GM12878 (cell line): ENCODE results near the gene AGBL2. TPM values are rescaled to one million over a fixed set of nuclear protein-coding genes. Genes with fewer than 3 reads are reported as not detected.

Experiments
- ATF2 ChIP-seq: IDR thresholded peaks from 2 replicates; pipeline ENCODE4 v1.6.1; 2012; ENCODE audit warnings: low read length, inconsistent platforms
- CBFB ChIP-seq: IDR thresholded peaks from 2 replicates; pipeline ENCODE4 v1.6.1; 2016; ENCODE audit warnings: antibody characterized with exemption, low read depth
- CHD1 ChIP-seq: IDR thresholded peaks from 2 replicates; pipeline ENCODE4 v1.6.1; 2012; ENCODE audit warnings: low read depth, low read length, improper control_type of control experiment
- CUX1 ChIP-seq: IDR thresholded peaks from 2 replicates; pipeline ENCODE4 v1.6.1; 2012; ENCODE audit warnings: improper control_type of control experiment, low read depth, low read length; ENCODE audit not compliant: insufficient replicate concordance
- E2F4 ChIP-seq: IDR thresholded peaks from 2 replicates; pipeline ENCODE4 v1.6.1; 2012; ENCODE audit warnings: low read depth, low read length, improper control_type of control experiment
- ETV6 ChIP-seq, 2 experiments: fragments of 450-650 bp in 1 of 2; IDR thresholded peaks in 1 of 2; conservative IDR thresholded peaks in 1 of 2; 2 replicates each; pipeline ENCODE4 v1.6.1; 2014; ENCODE audit warnings: antibody characterized with exemption in 1 of 2, borderline replicate concordance in 1 of 2, low read depth in 1 of 2, mild to moderate bottlenecking in 1 of 2, moderate library complexity in 1 of 2
- HDGF ChIP-seq: fragments of 450-650 bp; IDR thresholded peaks from 2 replicates; pipeline ENCODE4 v1.6.1; 2016; ENCODE audit warnings: antibody characterized with exemption
- JUNB ChIP-seq: IDR thresholded peaks from 2 replicates; pipeline ENCODE4 v1.6.1; 2016; ENCODE audit warnings: antibody characterized with exemption, mild to moderate bottlenecking
- NFXL1 ChIP-seq: fragments of 450-650 bp; IDR thresholded peaks from 2 replicates; pipeline ENCODE4 v1.6.1; 2017; ENCODE audit warnings: antibody characterized with exemption, mild to moderate bottlenecking, borderline replicate concordance
- NFYB ChIP-seq: IDR thresholded peaks from 2 replicates; pipeline ENCODE4 v1.6.1; 2011; ENCODE audit warnings: low read depth, mild to moderate bottlenecking, low read length, improper control_type of control experiment, moderate library complexity; ENCODE audit not compliant: insufficient read depth
- RAD21 ChIP-seq: IDR thresholded peaks from 2 replicates; pipeline ENCODE4 v1.6.1; 2011; ENCODE audit warnings: mild to moderate bottlenecking, low read depth, low read length, moderate library complexity; ENCODE audit not compliant: insufficient read depth
- REST ChIP-seq: IDR thresholded peaks from 2 replicates; pipeline ENCODE4 v1.6.1; 2012; ENCODE audit warnings: mild to moderate bottlenecking, low read depth, low read length
- USF1 ChIP-seq: IDR thresholded peaks from 2 replicates; pipeline ENCODE4 v1.6.1; 2011; ENCODE audit warnings: borderline replicate concordance, low read depth, mild to moderate bottlenecking, moderate library complexity, mixed read lengths, low read length; ENCODE audit not compliant: insufficient read depth; ENCODE audit errors: extremely low read length
- ZNF207 ChIP-seq: fragments of 450-650 bp; IDR thresholded peaks from 2 replicates; pipeline ENCODE4 v1.6.1; 2014; ENCODE audit warnings: antibody characterized with exemption, mild to moderate bottlenecking, borderline replicate concordance
- polyA plus RNA-seq, 11 experiments: library from polyadenylated mRNA; depleted of rRNA in 4 of 11; unstranded in 6 of 11; stranded (reverse) in 5 of 11; fragments of >200 nt; fragmentation: Nextera tagmentation in 4 of 11; fragmentation: Illumina TruSeq in 1 of 11; extraction: Ambion mirVana in 4 of 11; extraction: Trizol in 1 of 11; gene quantifications; 1 replicate in 1 of 11; 2 replicates in 10 of 11; pipeline versions ENCODE4 v1.2.1 to v1.2.3, GENCODE V29; 2011 to 2016; ENCODE audit warnings: inconsistent platforms in 2 of 11, missing spikeins in 2 of 11, low read depth in 1 of 11
- total RNA-seq, 4 experiments: library from RNA; depleted of rRNA in 3 of 4; stranded (reverse); fragments of >200 nt in 3 of 4; fragmentation: Illumina TruSeq in 1 of 4; extraction: Trizol in 1 of 4; gene quantifications; 2 replicates each; pipeline versions ENCODE4 v1.2.1 to v1.2.3, GENCODE V29; 2013 to 2021

AGBL2 gene
- total and polyA plus RNA-seq, 10 of the 15 experiments (the other 5 are each of a cell fraction or from before 2014, with no cell fraction given) = 0.93 to 12.2 (median 2.9) TPM

- TF ChIP-seq ZNF207 (no peak), NFYB (no peak), ATF2 (no peak), RAD21 (peak; percentile 94), ETV6 (conservative IDR thresholded peaks at IDR 0.05 in 1 of 2, IDR thresholded peaks at IDR 0.05 in 1 of 2; ENCODE audit: borderline replicate concordance in 1 of 2, low read depth in 1 of 2) (no peak), CBFB (no peak), CHD1 (no peak), USF1 (no peak), NFXL1 (no peak), CUX1 (no peak), REST (no peak), JUNB (no peak), HDGF (no peak), E2F4 (no peak)
Observed at GRCh38 chr11:47616726-47617416, 98.3 kb downstream of the AGBL2 start (continued).
